ENCODE data around the gene PER2. TPM values are rescaled to one million over a fixed set of nuclear protein-coding genes. Genes with fewer than 3 reads are reported as not detected.

The PER2 gene
- total and polyA plus RNA-seq, 2 of the 13 experiments (the other 11 are each of a cell fraction or from before 2014, with no cell fraction given) = 5.1 to 9.4 TPM

DNA sequence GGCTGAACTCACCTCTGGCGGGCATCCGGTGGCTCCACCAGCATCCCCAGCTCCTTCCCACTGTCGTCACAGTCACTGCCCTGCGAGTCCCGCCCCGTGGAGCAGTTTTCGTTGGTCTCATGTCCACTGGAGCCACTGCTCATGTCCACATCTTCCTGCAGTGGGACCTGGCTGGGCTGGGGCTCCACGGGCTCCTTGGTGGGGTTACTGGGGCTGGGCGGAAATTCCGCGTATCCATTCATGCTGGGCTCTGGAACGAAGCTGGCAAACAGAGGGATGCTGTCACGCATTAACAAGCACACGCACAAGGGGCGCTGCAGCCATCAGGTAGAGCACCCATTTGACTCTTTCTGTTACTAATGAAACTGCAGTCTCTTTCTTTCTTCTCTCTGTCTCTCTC is 10.7 kb downstream of the PER2 start:
- intact Hi-C loops (cut with micrococcal nuclease; ENCODE audit: unreplicated experiment) (no loop called here), in situ Hi-C loops (cut with HindIII; ENCODE audit: extremely low pct_ligation_motif_present, low pct_unique_long_range_greater_than_20kb) (no loop called here)
- no peak overlapping the region for H2AFZ ChIP-seq (ENCODE audit: low read length)
- ATAC-seq (peak; percentile 37), FAIRE-seq (peak; percentile 40), DNase-seq (ENCODE audit: low spot score) (no peak)
- H4K20me1 ChIP-seq (ENCODE audit: insufficient read depth, low read length) = peaks cover 19% of the 10 kb centered on the region; the same call in 1 of the 2 replicates
- WGBS (ENCODE audit: low lambda C conversion rate) = 96% methylated on average over 15 of the region's 15 CpGs
- no peak overlapping the region for H3K4me3 ChIP-seq (replicated peaks in 1 of 3; ENCODE audit: insufficient read depth in 1 of 3, low read depth in 2 of 3, low read length in 3 of 3)
- ChIA-PET POLR2A (interaction anchor here (1.4 kb wide), 1 partner anchor 11 kb away, joined by 4 read pairs; the partner anchor contains the start of gene PER2), CTCF (ENCODE audit: low intra/inter-chr PET ratio, low total read pairs) (no interaction called here)
- no peak overlapping the region for H3K4me2 ChIP-seq (ENCODE audit: low read depth, low read length)
- H3K27me3 ChIP-seq (ENCODE audit: control insufficient read depth in 1 of 2, insufficient read depth in 2 of 2, low read length in 2 of 2) = no peaks in the 10 kb centered on the region
- H3K4me1 ChIP-seq (ENCODE audit: insufficient read depth, low read length) = peaks cover 46% of the 10 kb centered on the region
- no peaks in the 10 kb centered on the region for H3K9me3 ChIP-seq (ENCODE audit: low read length)
- no peak overlapping the region for H3K27ac ChIP-seq (ENCODE audit: extremely low read length, insufficient read depth, low read length)
- BruUV-seq (replicated peaks) = no TSS peak
- H3K36me3 ChIP-seq (replicated peaks in 1 of 2; ENCODE audit: control insufficient read depth in 1 of 2, insufficient read depth in 2 of 2, low read length in 2 of 2) = peaks cover 29 to 56% of the 10 kb centered on the region in 2 experiments
- H3K9ac ChIP-seq (ENCODE audit: insufficient read depth, low read depth, low read length) = no peak overlapping the region
- peaks cover 51% of the 10 kb centered on the region for H3K79me2 ChIP-seq (ENCODE audit: insufficient read depth, low read length)
- TF ChIP-seq ZNF768 (CRISPR knock-in tag; IDR thresholded peaks at IDR 0.05) (0 out of 2 replicates have a peak, but pooled peaks have one; percentile 8), HDAC6 (IDR thresholded peaks at IDR 0.05; ENCODE audit: low read depth, low read length) (no peak), ZKSCAN1 (IDR thresholded peaks at IDR 0.05; ENCODE audit: low read length) (no peak), AGO1 (IDR thresholded peaks at IDR 0.05; ENCODE audit: low read depth, low read length, poor library complexity, severe bottlenecking) (peak; percentile 4), HDAC1 (CRISPR knock-in tag; IDR thresholded peaks at IDR 0.05) (no peak), STAG1 (CRISPR knock-in tag; IDR thresholded peaks at IDR 0.05) (peak; percentile 38), ZBTB38 (CRISPR knock-in tag; IDR thresholded peaks at IDR 0.05) (0 out of 2 replicates have a peak, but pooled peaks have one; percentile 16), ZNF672 (CRISPR knock-in tag; IDR thresholded peaks at IDR 0.05) (no peak), RBM39 (IDR thresholded peaks at IDR 0.05; ENCODE audit: low read depth, low read length, poor library complexity, severe bottlenecking) (no peak), ZNF331 (CRISPR knock-in tag; IDR thresholded peaks at IDR 0.05) (no peak), SAP130 (CRISPR knock-in tag; IDR thresholded peaks at IDR 0.05; ENCODE audit: low read depth) (no peak), FOXP1 (IDR thresholded peaks at IDR 0.05) (no peak), FOXP1 (CRISPR knock-in tag; IDR thresholded peaks at IDR 0.05) (no peak), RXRA (CRISPR knock-in tag; IDR thresholded peaks at IDR 0.05) (no peak), GABPB1 (CRISPR knock-in tag; IDR thresholded peaks at IDR 0.05) (no peak), KDM4B (CRISPR knock-in tag; IDR thresholded peaks at IDR 0.05) (no peak), ZNF746 (CRISPR knock-in tag; IDR thresholded peaks at IDR 0.05) (no peak), ZNF235 (CRISPR knock-in tag; IDR thresholded peaks at IDR 0.05; ENCODE audit: borderline replicate concordance) (no peak), ZBTB7B (CRISPR knock-in tag; IDR thresholded peaks at IDR 0.05) (no peak), ZNF446 (CRISPR knock-in tag; IDR thresholded peaks at IDR 0.05) (no peak), ZNF720 (CRISPR knock-in tag; IDR thresholded peaks at IDR 0.05) (no peak), MTA1 (CRISPR knock-in tag; IDR thresholded peaks at IDR 0.05; ENCODE audit: borderline replicate concordance) (no peak)
- TF ChIP-seq, protein P1, sequence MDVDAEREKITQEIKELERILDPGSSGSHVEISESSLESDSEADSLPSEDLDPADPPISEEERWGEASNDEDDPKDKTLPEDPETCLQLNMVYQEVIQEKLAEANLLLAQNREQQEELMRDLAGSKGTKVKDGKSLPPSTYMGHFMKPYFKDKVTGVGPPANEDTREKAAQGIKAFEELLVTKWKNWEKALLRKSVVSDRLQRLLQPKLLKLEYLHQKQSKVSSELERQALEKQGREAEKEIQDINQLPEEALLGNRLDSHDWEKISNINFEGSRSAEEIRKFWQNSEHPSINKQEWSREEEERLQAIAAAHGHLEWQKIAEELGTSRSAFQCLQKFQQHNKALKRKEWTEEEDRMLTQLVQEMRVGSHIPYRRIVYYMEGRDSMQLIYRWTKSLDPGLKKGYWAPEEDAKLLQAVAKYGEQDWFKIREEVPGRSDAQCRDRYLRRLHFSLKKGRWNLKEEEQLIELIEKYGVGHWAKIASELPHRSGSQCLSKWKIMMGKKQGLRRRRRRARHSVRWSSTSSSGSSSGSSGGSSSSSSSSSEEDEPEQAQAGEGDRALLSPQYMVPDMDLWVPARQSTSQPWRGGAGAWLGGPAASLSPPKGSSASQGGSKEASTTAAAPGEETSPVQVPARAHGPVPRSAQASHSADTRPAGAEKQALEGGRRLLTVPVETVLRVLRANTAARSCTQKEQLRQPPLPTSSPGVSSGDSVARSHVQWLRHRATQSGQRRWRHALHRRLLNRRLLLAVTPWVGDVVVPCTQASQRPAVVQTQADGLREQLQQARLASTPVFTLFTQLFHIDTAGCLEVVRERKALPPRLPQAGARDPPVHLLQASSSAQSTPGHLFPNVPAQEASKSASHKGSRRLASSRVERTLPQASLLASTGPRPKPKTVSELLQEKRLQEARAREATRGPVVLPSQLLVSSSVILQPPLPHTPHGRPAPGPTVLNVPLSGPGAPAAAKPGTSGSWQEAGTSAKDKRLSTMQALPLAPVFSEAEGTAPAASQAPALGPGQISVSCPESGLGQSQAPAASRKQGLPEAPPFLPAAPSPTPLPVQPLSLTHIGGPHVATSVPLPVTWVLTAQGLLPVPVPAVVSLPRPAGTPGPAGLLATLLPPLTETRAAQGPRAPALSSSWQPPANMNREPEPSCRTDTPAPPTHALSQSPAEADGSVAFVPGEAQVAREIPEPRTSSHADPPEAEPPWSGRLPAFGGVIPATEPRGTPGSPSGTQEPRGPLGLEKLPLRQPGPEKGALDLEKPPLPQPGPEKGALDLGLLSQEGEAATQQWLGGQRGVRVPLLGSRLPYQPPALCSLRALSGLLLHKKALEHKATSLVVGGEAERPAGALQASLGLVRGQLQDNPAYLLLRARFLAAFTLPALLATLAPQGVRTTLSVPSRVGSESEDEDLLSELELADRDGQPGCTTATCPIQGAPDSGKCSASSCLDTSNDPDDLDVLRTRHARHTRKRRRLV (CRISPR knock-in tag; IDR thresholded peaks at IDR 0.05) = no peak
